Endothelial cell of umbilical vein (primary cell): ENCODE measurements around the gene PSMA8. TPM values are rescaled to one million over a fixed set of nuclear protein-coding genes. Genes with fewer than 3 reads are reported as not detected.

Experiments
- Bru-seq: library from RNA; stranded (reverse); fragments of 400-500 nt; gene quantifications from one replicate; lab custom pipeline; 2021; lab: Mats Ljungman, UMichigan
- BruChase-seq, 2 experiments: library from RNA; stranded (reverse); fragments of 400-500 nt; gene quantifications; one replicate each; lab custom pipeline; 2021; lab: Mats Ljungman, UMichigan
- BruUV-seq: library from RNA; stranded (reverse); fragments of 400-500 nt; replicated peaks from 2 replicates; lab custom pipeline; 2021; lab: Mats Ljungman, UMichigan
- CTCF ChIA-PET: fragments of 300-600, 350-600 bp; sonication (Branson Sonifier 250); formaldehyde crosslinking; loops from one replicate; lab custom pipeline; 2021; ENCODE audit warnings: antibody characterized with exemption, inconsistent platforms; lab: Charles Lee
- POLR2A ChIA-PET: fragments of 300-600, 350-600 bp; sonication (Branson Sonifier 250); formaldehyde crosslinking; loops from one replicate; lab custom pipeline; 2021; ENCODE audit warnings: antibody characterized with exemption, inconsistent platforms; lab: Charles Lee
- DNase-seq: peaks from one replicate; pipeline ENCODE4 v3.0.0-alpha.2; 2011; ENCODE audit warnings: low read depth, low spot score
- FAIRE-seq: peaks from 2 replicates; lab custom pipeline; 2011; peaks lifted over from hg19 to GRCh38; lab: Jason Lieb, UNC
- H2AFZ ChIP-seq: 2 replicates; pipeline ENCODE4 v1.6.0; 2012; ENCODE audit warnings: low read depth, low read length, control low read depth, inconsistent platforms
- H3K27ac ChIP-seq: 2 replicates; pipeline ENCODE4 v1.5.1; 2011; ENCODE audit warnings: low read depth, mild to moderate bottlenecking, control low read depth, low read length, moderate library complexity; ENCODE audit not compliant: insufficient read depth
- H3K27me3 ChIP-seq, 2 experiments: 2 replicates each; pipeline versions ENCODE4 v1.6.0 to v1.6.1; 2011; ENCODE audit warnings: low read length in 2 of 2, mixed read lengths in 1 of 2; ENCODE audit not compliant: control insufficient read depth in 2 of 2, insufficient read depth in 2 of 2
- H3K36me3 ChIP-seq, 2 experiments: 2 replicates in 1 of 2; 3 replicates in 1 of 2; pipeline ENCODE4 v1.5.1; 2011; ENCODE audit warnings: low read length in 2 of 2, mild to moderate bottlenecking in 1 of 2, moderate library complexity in 1 of 2; ENCODE audit not compliant: control insufficient read depth in 2 of 2, insufficient read depth in 2 of 2; ENCODE audit errors: extremely low read depth in 1 of 2
- H3K4me1 ChIP-seq: 3 replicates; pipeline ENCODE4 v1.5.1; 2011; ENCODE audit warnings: mild to moderate bottlenecking, low read length; ENCODE audit not compliant: control insufficient read depth, insufficient read depth; ENCODE audit errors: extremely low read depth
- H3K4me2 ChIP-seq: 2 replicates; pipeline ENCODE4 v1.6.1; 2011; ENCODE audit warnings: low read length, control low read depth, mixed read lengths; ENCODE audit not compliant: insufficient read depth
- H3K4me3 ChIP-seq, 3 experiments: fragments of 200-600 bp in 1 of 3; sonication (generic), shearing (Covaris generic) in 1 of 3; replicated peaks in 1 of 3; 2 replicates each; pipeline ENCODE4 v1.5.1; 2011 to 2016; ENCODE audit warnings: control low read depth in 3 of 3, low read length in 3 of 3, mild to moderate bottlenecking in 2 of 3, inconsistent platforms in 1 of 3, low read depth in 1 of 3, moderate library complexity in 1 of 3; ENCODE audit not compliant: insufficient read depth in 1 of 3
- H3K79me2 ChIP-seq: 2 replicates; pipeline ENCODE4 v1.6.0; 2012; ENCODE audit warnings: low read length, inconsistent platforms; ENCODE audit not compliant: control insufficient read depth, insufficient read depth
- H3K9ac ChIP-seq: replicated peaks from 2 replicates; pipeline ENCODE3; 2011; ENCODE audit warnings: low read length, control low read depth; ENCODE audit not compliant: insufficient read depth; ENCODE audit errors: extremely low read depth
- H3K9me1 ChIP-seq: replicated peaks from 3 replicates; pipeline ENCODE4 v1.6.0; 2011; ENCODE audit warnings: mild to moderate bottlenecking, low read length; ENCODE audit not compliant: control insufficient read depth, insufficient read depth; ENCODE audit errors: extremely low read depth
- H3K9me3 ChIP-seq: replicated peaks from 2 replicates; pipeline ENCODE4 v1.5.1; 2012; ENCODE audit warnings: low read length, inconsistent platforms; ENCODE audit not compliant: control insufficient read depth, insufficient read depth
- H4K20me1 ChIP-seq: replicated peaks from 2 replicates; pipeline ENCODE3; 2011; ENCODE audit warnings: mild to moderate bottlenecking, low read length; ENCODE audit not compliant: control insufficient read depth, insufficient read depth; ENCODE audit errors: extremely low read depth
- EZH2 ChIP-seq: IDR thresholded peaks from 2 replicates; pipeline ENCODE4 v1.6.1; 2012; ENCODE audit warnings: borderline replicate concordance, low read depth, mild to moderate bottlenecking, moderate library complexity, low read length, inconsistent platforms; ENCODE audit not compliant: severe bottlenecking
- GATA2 ChIP-seq: IDR thresholded peaks from 2 replicates; pipeline ENCODE4 v1.7.0; 2011; ENCODE audit warnings: low read depth, mild to moderate bottlenecking, moderate library complexity, mixed read lengths, low read length; ENCODE audit not compliant: insufficient read length, insufficient read depth
- JUN ChIP-seq: IDR thresholded peaks from 2 replicates; pipeline ENCODE4 v1.6.1; 2011; ENCODE audit warnings: borderline replicate concordance, low read depth; ENCODE audit not compliant: insufficient read length, insufficient read depth
- MAX ChIP-seq: IDR thresholded peaks from 2 replicates; pipeline ENCODE4 v1.6.1; 2011; ENCODE audit not compliant: insufficient read depth, insufficient read length
- MYC ChIP-seq: IDR thresholded peaks from one replicate; pipeline ENCODE4 v1.6.1; 2011; ENCODE audit warnings: mild to moderate bottlenecking, low read depth, low read length
- POLR2AphosphoS5 ChIP-seq: IDR thresholded peaks from 2 replicates; pipeline ENCODE4 v1.6.1; 2012; ENCODE audit warnings: low read depth, mild to moderate bottlenecking, control low read depth, low read length, moderate library complexity; ENCODE audit not compliant: insufficient read depth
- dilution Hi-C: fragments of 300-500 bp; cut with MboI; formaldehyde crosslinking; loops from one replicate; pipeline ENCODE4 v1.15.0; 2019; ENCODE audit warnings: low sequenced_read_pairs; ENCODE audit not compliant: extremely low pct_ligation_motif_present
- intact Hi-C: fragments of 100-400 bp; cut with micrococcal nuclease; formaldehyde crosslinking; loops from one replicate; pipeline ENCODE4 v1.10.0; 2022
- long read RNA-seq: library from polyadenylated mRNA; stranded (forward); transcript quantifications from one replicate; pipeline ENCODE4 v2.0.0, GENCODE V29; 2021
- polyA minus RNA-seq, 3 experiments: library from RNA; depleted of rRNA, polyadenylated mRNA; stranded (reverse); fragments of >200 nt; gene quantifications; 1 replicate in 1 of 3; 2 replicates in 2 of 3; pipeline ENCODE4 v1.2.3, GENCODE V29; 2011
- polyA plus RNA-seq, 4 experiments: library from polyadenylated mRNA; depleted of rRNA in 3 of 4; stranded (reverse) in 3 of 4; unstranded in 1 of 4; fragments of >200 nt; gene quantifications; 2 replicates each; pipeline versions ENCODE4 v1.2.1 to v1.2.3, GENCODE V29; 2011 to 2012; ENCODE audit warnings: missing spikeins in 1 of 4
- total RNA-seq: library from RNA; stranded (reverse); gene quantifications from 2 replicates; pipeline ENCODE4 v1.2.3, GENCODE V29; 2021

The PSMA8 gene
- total RNA-seq = not detected in 2 replicates
- not detected in 2 replicates for polyA plus RNA-seq
- not detected in 2 replicates for polyA plus RNA-seq (2011; cell fraction: cytosol; rRNA removed)
- not detected in 2 replicates for polyA plus RNA-seq (2011; cell fraction: nucleus; rRNA removed)
- polyA plus RNA-seq (2012) = not detected in 2 replicates
- not detected in 2 replicates for polyA minus RNA-seq
- not detected for polyA minus RNA-seq (2011; cell fraction: cytosol; rRNA and poly(A)+ RNA removed)
- not detected in 2 replicates for polyA minus RNA-seq (2011; cell fraction: nucleus; rRNA and poly(A)+ RNA removed)
- not detected for Bru-seq, nascent RNA
- percentile 2 among the genes with signal in this experiment for BruChase-seq, experiment 1, labeled RNA remaining after a 6-hour chase
- BruChase-seq, experiment 2, labeled RNA remaining after a 2-hour chase = not detected
- long read RNA-seq = 0 reads

DNA sequence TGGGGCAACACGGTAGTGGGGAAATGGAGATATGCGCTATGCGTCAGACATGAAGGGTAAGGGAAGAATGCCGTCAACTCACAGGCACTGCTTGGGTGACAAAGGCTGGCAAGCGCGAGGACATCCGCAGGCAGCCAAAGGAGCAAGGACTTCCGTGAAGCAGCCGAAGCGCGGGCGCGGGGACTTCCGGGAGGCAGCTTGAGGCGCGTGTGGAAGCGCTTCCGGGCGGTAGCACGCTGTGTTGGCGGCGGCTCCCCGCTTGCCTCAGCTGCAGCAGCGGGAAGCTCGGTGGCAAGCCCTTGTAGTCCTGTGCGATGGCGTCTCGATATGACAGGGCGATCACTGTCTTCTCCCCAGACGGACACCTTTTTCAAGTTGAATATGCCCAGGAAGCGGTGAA is at the start of gene PSMA8:
TSS of gene PSMA8 (plus strand) at position 218 of the 400 bp plus-strand sequence. CDS start at position 315, 97 bp downstream.
- Histone ChIP-seq H3K9me1 (no peaks in the 10 kb centered on the region), H3K27me3 (peaks cover 0 to 2% of the 10 kb centered on the region in 2 experiments), H3K4me2 (no peak within 1 kb of the TSS), H2AFZ (peak within 1 kb of the TSS; percentile 71), H3K9ac (no peak within 1 kb of the TSS), H4K20me1 (no peaks in the 10 kb centered on the region), H3K79me2 (no peaks in the 10 kb centered on the region), H3K4me1 (no peaks in the 10 kb centered on the region), H3K4me3 (no peak within 1 kb of the TSS), H3K36me3 (no peaks in the 10 kb centered on the region), H3K27ac (no peak within 1 kb of the TSS), H3K9me3 (no peaks in the 10 kb centered on the region)
- FAIRE-seq (no peak), DNase-seq (peak; percentile 1)
- no peak for TF ChIP-seq GATA2
- no peak for TF ChIP-seq JUN
- ChIA-PET POLR2A (no interaction called here), CTCF (no interaction called here)
- dilution Hi-C loops = no loop called here
- BruUV-seq = no TSS peak
- intact Hi-C loops = no loop called here

- H3K27me3 ChIP-seq = no peaks in the 10 kb centered on the region
- H3K9me3 ChIP-seq = no peaks in the 10 kb centered on the region
- H3K27ac ChIP-seq = no peak overlapping the region
- peaks cover 10% of the 10 kb centered on the region for H4K20me1 ChIP-seq
- TF ChIP-seq GATA2 = no peak
- TF ChIP-seq MYC = no peak
- TF ChIP-seq MAX = no peak
- TF ChIP-seq POLR2AphosphoS5 = no peak
- no peak for TF ChIP-seq EZH2
- ChIA-PET POLR2A (no interaction called here), CTCF (no interaction called here)
- peaks cover 92% of the 10 kb centered on the region for H3K79me2 ChIP-seq
- no peaks in the 10 kb centered on the region for H3K9me1 ChIP-seq
- no TSS peak for BruUV-seq
- intact Hi-C loops = loop anchor here (5.0 to 10.0 kb wide), 2 partner anchors 33 to 50 kb away; no protein-coding TSS in a partner anchor
- peaks cover 0 to 20% of the 10 kb centered on the region in 2 experiments for H3K36me3 ChIP-seq
- peaks cover 16% of the 10 kb centered on the region for H3K4me1 ChIP-seq
- dilution Hi-C loops = no loop called here
- no peak for DNase-seq
- no peak for FAIRE-seq
- H3K9ac ChIP-seq = no peak overlapping the region
- no peak overlapping the region for H3K4me3 ChIP-seq
- H2AFZ ChIP-seq = no peak overlapping the region
- H3K4me2 ChIP-seq = no peak overlapping the region
These were observed 48.6 kb upstream of the PSMA8 start for GRCh38 chr18:26085056-26085455.
